Stomach (tissue), 9 donors: Measurements from ENCODE around the gene HOOK2. TPM values are rescaled to one million over a fixed set of nuclear protein-coding genes. Genes with fewer than 3 reads are reported as not detected.

ENCODE experiments used
- DNase-seq, 2 donors: peaks; one replicate each; pipeline versions ENCODE4 v3.0.0 to v3.0.0-alpha.2; 2013 to 2019
- H3K27ac ChIP-seq, 5 donors: fragments of 200-600 bp in 4 of 5; sonication (generic) in 4 of 5; one replicate each; pipeline ENCODE4 v1.5.1; 2013 to 2019; ENCODE audit warnings: mild to moderate bottlenecking in 1 of 5, moderate library complexity in 1 of 5
- H3K27me3 ChIP-seq, 3 donors: fragments of 200-600 bp; sonication (generic); one replicate each; pipeline ENCODE4 v1.5.1; 2017 to 2019; ENCODE audit warnings: mixed run types in 1 of 3
- H3K36me3 ChIP-seq, 4 donors: fragments of 200-600 bp; sonication (generic); 1 replicate in 3 of 4; 2 replicates in 1 of 4; pipeline ENCODE4 v1.5.1; 2016 to 2019
- H3K4me1 ChIP-seq, 4 donors: fragments of 200-600 bp; sonication (generic); one replicate each; pipeline ENCODE4 v1.5.1; 2016 to 2019
- H3K4me3 ChIP-seq, 4 donors: fragments of 200-600 bp; sonication (generic) in 3 of 4; one replicate each; pipeline ENCODE4 v1.5.1; 2016 to 2019; ENCODE audit warnings: mild to moderate bottlenecking in 1 of 4
- H3K9me3 ChIP-seq, 4 donors: fragments of 200-600 bp; sonication (generic); one replicate each; pipeline ENCODE4 v1.5.1; 2016 to 2019
- EP300 ChIP-seq: sonication (generic); formaldehyde crosslinking; IDR thresholded peaks from one replicate; pipeline ENCODE4 v1.6.1; 2017; ENCODE audit warnings: antibody characterized with exemption
- POLR2A ChIP-seq, 4 donors: fragments of 450-650 bp; IDR thresholded peaks; one replicate each; pipeline ENCODE4 v1.6.1; 2016; ENCODE audit warnings: antibody characterized with exemption in 4 of 4, control low read depth in 2 of 4, mild to moderate bottlenecking in 1 of 4, moderate library complexity in 1 of 4
- POLR2AphosphoS5 ChIP-seq, 3 donors: sonication (generic); formaldehyde crosslinking; IDR thresholded peaks; one replicate each; pipeline ENCODE4 v1.6.1; 2016; ENCODE audit warnings: antibody characterized with exemption in 3 of 3
- WGBS, 5 donors: extraction: QIAGEN DNeasy Blood & Tissue Kit in 3 of 5; methylation state at CpG; one replicate each; pipeline versions ENCODE4 v1.1.5 to v1.1.7; 2013 to 2018; 5-methylcytosine and 5-hydroxymethylcytosine counted together
- intact Hi-C: fragments of 100-400 bp; cut with DNase I; formaldehyde crosslinking; loops from one replicate; pipeline ENCODE4 v1.15.1; 2023; ENCODE audit warnings: low total_unique reads
- polyA plus RNA-seq, 3 donors: library from polyadenylated mRNA; stranded (reverse); fragments of 200-250 nt; gene quantifications; one replicate each; pipeline ENCODE4 v1.2.3, GENCODE V29; 2013
- total RNA-seq, 5 donors: library from RNA; depleted of rRNA; stranded (reverse); fragments of >200 nt; gene quantifications; one replicate each; pipeline versions ENCODE4 v1.1.0 to v1.2.3, GENCODE V29; 2014 to 2016
- TF ChIP-seq, protein P1 (sequence below), 7 experiments: fragments of 450-650 bp in 4 of 7; fragments of 200-600 bp in 3 of 7; sonication (generic) in 3 of 7; IDR thresholded peaks; one replicate each; pipeline ENCODE4 v1.5.1; 2016 to 2019; ENCODE audit warnings: antibody characterized with exemption in 7 of 7, control low read depth in 2 of 7, mild to moderate bottlenecking in 1 of 7
- donor health status: healthy with polysubstance abuse.
- donor health status: Bipolar disorder and iron deficiency.
- donor health status: healthy.

Gene HOOK2
- total and polyA plus RNA-seq, 8 donors = 30.1 to 797 (median 70.4) TPM

DNA sequence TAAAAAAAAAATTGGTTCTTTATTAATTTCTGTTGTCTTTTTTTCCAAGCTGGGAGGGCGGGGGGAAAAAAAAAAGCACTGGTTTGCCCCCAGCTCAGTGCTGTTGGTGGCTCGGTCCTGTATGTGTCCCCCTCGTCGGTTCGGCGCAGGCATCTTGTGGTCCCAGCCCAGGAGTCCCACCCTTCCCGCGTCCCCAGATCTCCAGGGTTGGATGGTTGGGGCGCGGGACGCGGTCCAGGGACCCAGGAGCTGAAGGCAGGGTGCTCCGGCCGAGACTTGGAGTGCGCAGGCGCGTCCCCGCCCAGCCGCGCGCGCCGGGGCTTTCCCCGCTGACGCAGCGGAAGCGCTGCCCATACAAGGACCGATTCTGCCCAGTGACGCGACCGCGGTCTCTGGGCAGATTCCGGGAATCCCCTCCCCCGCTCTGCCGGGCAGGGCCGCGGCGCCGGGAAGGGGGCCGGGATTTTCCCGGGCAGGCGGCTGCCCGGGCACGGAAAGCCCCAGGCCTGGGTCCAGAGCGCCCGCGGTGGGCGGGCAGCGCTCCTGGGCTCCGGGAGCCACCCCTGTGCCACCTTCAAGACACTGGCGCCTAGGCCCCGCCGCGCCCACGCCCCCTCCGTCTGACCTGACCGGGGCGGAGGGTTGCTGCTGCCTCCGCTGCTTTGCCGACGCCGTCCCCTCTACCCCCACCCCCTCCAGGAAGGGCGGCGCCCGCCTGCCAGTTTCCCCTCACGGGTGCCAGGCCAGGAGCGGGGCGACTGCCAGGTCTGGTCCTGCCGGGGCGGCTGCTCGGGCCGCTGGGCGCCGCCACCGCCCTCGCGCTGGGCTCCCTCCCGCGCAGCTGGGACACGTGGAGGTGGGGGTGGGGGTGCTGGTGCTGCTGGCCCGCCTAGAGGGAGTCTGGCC lies 18.2 kb upstream of the HOOK2 start:
- peak; percentile 95 to 99 for DNase-seq
- intact Hi-C loops = no loop called here
- Histone ChIP-seq H3K27me3 (no peaks in the 10 kb centered on the region), H3K27ac (peak overlapping the region; percentile 92 to 100 (median 99)), H3K36me3 (peaks cover 0 to 17% (median 15%) of the 10 kb centered on the region in 4 donors), H3K4me1 (peaks cover 38 to 48% (median 45%) of the 10 kb centered on the region in 4 donors), H3K9me3 (no peaks in the 10 kb centered on the region), H3K4me3 (peak overlapping the region; percentile 79 to 93 (median 86))
- TF ChIP-seq, protein P1, sequence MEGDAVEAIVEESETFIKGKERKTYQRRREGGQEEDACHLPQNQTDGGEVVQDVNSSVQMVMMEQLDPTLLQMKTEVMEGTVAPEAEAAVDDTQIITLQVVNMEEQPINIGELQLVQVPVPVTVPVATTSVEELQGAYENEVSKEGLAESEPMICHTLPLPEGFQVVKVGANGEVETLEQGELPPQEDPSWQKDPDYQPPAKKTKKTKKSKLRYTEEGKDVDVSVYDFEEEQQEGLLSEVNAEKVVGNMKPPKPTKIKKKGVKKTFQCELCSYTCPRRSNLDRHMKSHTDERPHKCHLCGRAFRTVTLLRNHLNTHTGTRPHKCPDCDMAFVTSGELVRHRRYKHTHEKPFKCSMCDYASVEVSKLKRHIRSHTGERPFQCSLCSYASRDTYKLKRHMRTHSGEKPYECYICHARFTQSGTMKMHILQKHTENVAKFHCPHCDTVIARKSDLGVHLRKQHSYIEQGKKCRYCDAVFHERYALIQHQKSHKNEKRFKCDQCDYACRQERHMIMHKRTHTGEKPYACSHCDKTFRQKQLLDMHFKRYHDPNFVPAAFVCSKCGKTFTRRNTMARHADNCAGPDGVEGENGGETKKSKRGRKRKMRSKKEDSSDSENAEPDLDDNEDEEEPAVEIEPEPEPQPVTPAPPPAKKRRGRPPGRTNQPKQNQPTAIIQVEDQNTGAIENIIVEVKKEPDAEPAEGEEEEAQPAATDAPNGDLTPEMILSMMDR (IDR thresholded peaks at IDR 0.05) = peak in 1 of 7 experiments; percentile 12
- peak; percentile 86 to 99 (median 97) for TF ChIP-seq POLR2AphosphoS5 (IDR thresholded peaks at IDR 0.05)
- TF ChIP-seq EP300 = peak; percentile 95
- peak in 2 of 4 donors; percentile 56 to 80 for TF ChIP-seq POLR2A (IDR thresholded peaks at IDR 0.05)
- WGBS, 5 donors = 0 to 1% (median 0%) methylated on average over 26 to 81 of the region's 81 CpGs

DNA sequence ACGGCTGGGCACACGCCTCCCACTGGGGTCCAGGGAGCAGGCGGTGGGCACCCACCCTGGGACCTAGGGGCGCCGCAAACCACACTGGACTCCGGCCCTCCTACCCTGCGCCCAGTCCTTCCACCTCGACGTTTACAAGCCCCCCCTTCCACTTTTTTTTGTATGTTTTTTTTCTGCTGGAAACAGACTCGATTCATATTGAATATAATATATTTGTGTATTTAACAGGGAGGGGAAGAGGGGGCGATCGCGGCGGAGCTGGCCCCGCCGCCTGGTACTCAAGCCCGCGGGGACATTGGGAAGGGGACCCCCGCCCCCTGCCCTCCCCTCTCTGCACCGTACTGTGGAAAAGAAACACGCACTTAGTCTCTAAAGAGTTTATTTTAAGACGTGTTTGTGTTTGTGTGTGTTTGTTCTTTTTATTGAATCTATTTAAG lies 17.5 kb upstream of the HOOK2 start:
- peaks cover 44 to 55% (median 52%) of the 10 kb centered on the region in 4 donors for H3K4me1 ChIP-seq
- H3K27me3 ChIP-seq = no peaks in the 10 kb centered on the region
- DNase-seq = no peak
- intact Hi-C loops = no loop called here
- WGBS, 5 donors = 0 to 1% (median 0%) methylated on average over 22 of the region's 22 CpGs
- H3K4me3 ChIP-seq = peak overlapping the region; percentile 79 to 93 (median 86)
- H3K27ac ChIP-seq = peak overlapping the region; percentile 92 to 100 (median 99)
- H3K36me3 ChIP-seq = peaks cover 0 to 11% (median 8%) of the 10 kb centered on the region in 4 donors
- no peaks in the 10 kb centered on the region for H3K9me3 ChIP-seq
- TF ChIP-seq EP300 (no peak), POLR2AphosphoS5 (IDR thresholded peaks at IDR 0.05) (peak in 1 of 3 donors; percentile 74), POLR2A (IDR thresholded peaks at IDR 0.05) (peak in 1 of 4 donors; percentile 7)
- TF ChIP-seq, protein P1 (IDR thresholded peaks at IDR 0.05) = no peak

DNA sequence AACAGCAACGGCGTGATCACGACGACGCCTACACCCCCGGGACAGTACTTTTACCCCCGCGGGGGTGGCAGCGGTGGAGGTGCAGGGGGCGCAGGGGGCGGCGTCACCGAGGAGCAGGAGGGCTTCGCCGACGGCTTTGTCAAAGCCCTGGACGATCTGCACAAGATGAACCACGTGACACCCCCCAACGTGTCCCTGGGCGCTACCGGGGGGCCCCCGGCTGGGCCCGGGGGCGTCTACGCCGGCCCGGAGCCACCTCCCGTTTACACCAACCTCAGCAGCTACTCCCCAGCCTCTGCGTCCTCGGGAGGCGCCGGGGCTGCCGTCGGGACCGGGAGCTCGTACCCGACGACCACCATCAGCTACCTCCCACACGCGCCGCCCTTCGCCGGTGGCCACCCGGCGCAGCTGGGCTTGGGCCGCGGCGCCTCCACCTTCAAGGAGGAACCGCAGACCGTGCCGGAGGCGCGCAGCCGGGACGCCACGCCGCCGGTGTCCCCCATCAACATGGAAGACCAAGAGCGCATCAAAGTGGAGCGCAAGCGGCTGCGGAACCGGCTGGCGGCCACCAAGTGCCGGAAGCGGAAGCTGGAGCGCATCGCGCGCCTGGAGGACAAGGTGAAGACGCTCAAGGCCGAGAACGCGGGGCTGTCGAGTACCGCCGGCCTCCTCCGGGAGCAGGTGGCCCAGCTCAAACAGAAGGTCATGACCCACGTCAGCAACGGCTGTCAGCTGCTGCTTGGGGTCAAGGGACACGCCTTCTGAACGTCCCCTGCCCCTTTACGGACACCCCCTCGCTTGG lies 16.9 kb upstream of the HOOK2 start:
- TF ChIP-seq POLR2AphosphoS5 (IDR thresholded peaks at IDR 0.05) (peak; percentile 47 to 92 (median 88)), EP300 (no peak), POLR2A (IDR thresholded peaks at IDR 0.05) (peak in 2 of 4 donors; percentile 5 to 7)
- Histone ChIP-seq H3K36me3 (peaks cover 0 to 6% (median 5%) of the 10 kb centered on the region in 4 donors), H3K27me3 (no peaks in the 10 kb centered on the region), H3K4me3 (peak overlapping the region; percentile 79 to 93 (median 86)), H3K27ac (peak overlapping the region; percentile 92 to 100 (median 99)), H3K9me3 (no peaks in the 10 kb centered on the region), H3K4me1 (peaks cover 51 to 61% (median 58%) of the 10 kb centered on the region in 4 donors)
- WGBS, 5 donors = 0 to 1% (median 0%) methylated on average over 46 to 84 of the region's 84 CpGs
- DNase-seq = peak; percentile 77 to 89
- intact Hi-C loops = no loop called here

DNA sequence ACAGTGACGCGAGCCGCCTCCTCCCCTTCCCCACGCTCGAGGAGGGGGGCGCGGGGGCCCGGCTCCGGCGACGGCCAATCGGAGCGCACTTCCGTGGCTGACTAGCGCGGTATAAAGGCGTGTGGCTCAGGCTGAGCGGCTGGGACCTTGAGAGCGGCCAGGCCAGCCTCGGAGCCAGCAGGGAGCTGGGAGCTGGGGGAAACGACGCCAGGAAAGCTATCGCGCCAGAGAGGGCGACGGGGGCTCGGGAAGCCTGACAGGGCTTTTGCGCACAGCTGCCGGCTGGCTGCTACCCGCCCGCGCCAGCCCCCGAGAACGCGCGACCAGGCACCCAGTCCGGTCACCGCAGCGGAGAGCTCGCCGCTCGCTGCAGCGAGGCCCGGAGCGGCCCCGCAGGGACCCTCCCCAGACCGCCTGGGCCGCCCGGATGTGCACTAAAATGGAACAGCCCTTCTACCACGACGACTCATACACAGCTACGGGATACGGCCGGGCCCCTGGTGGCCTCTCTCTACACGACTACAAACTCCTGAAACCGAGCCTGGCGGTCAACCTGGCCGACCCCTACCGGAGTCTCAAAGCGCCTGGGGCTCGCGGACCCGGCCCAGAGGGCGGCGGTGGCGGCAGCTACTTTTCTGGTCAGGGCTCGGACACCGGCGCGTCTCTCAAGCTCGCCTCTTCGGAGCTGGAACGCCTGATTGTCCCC lies 16.1 kb upstream of the HOOK2 start, which contains the start of gene JUNB:
JUNB (plus strand) TSS at position 142 of the 706 bp plus-strand sequence; CDS start at position 428, 286 bp downstream.
- intact Hi-C loops = no loop called here
- WGBS, 5 donors = 0 to 1% (median 1%) methylated on average over 40 to 73 of the region's 73 CpGs
- TF ChIP-seq POLR2AphosphoS5 (IDR thresholded peaks at IDR 0.05) (peak; percentile 100), EP300 (peak; percentile 98), POLR2A (IDR thresholded peaks at IDR 0.05) (peak in 3 of 4 donors; percentile 97 to 100 (median 100))
- TF ChIP-seq, protein P1 (IDR thresholded peaks at IDR 0.05) = no peak

More for the DNA sequence above, 16.1 kb upstream of the HOOK2 start, which contains the start of gene JUNB:
- peak; percentile 99 for DNase-seq
- Histone ChIP-seq H3K9me3 (no peaks in the 10 kb centered on the region), H3K27me3 (no peaks in the 10 kb centered on the region), H3K36me3 (no peaks in the 10 kb centered on the region), H3K4me1 (peaks cover 58 to 66% (median 61%) of the 10 kb centered on the region in 4 donors), H3K27ac (peak within 1 kb of the TSS; percentile 92 to 100 (median 99)), H3K4me3 (peak within 1 kb of the TSS; percentile 79 to 93 (median 86))
